MCF 10A (cell line): Measurements from ENCODE around the gene GRM8. TPM values are rescaled to one million over a fixed set of nuclear protein-coding genes. Genes with fewer than 3 reads are reported as not detected.

ENCODE experiments used
- BruUV-seq: library from RNA; stranded (reverse); fragments of 400-500 nt; replicated peaks from 2 replicates; lab custom pipeline; 2021; lab: Mats Ljungman, UMichigan
- CTCF ChIA-PET: fragments of 300-600 bp; sonication (Branson Sonifier 250); formaldehyde crosslinking; extraction: SDS; loops from one replicate; lab custom pipeline; 2021; ENCODE audit warnings: antibody characterized with exemption, inconsistent platforms; lab: Yijun Ruan, JAX
- POLR2A ChIA-PET: fragments of 300-600, 350-650 bp; sonication (Branson Sonifier 250); formaldehyde crosslinking; extraction: SDS; loops from one replicate; lab custom pipeline; 2020; ENCODE audit warnings: antibody characterized with exemption, inconsistent platforms; lab: Yijun Ruan, JAX
- DNase-seq: peaks from one replicate; pipeline ENCODE4 v3.0.0-alpha.2; 2018; ENCODE audit not compliant: unreplicated experiment
- H3K27ac Mint-ChIP-seq: one replicate; pipeline ENCODE4 v1.8.0; 2022; ENCODE audit warnings: mild to moderate bottlenecking, low read depth, mixed read lengths; ENCODE audit not compliant: unreplicated experiment
- H3K27me3 Mint-ChIP-seq: one replicate; pipeline ENCODE4 v1.8.0; 2022; ENCODE audit warnings: mixed read lengths; ENCODE audit not compliant: insufficient read depth, unreplicated experiment
- H3K36me3 Mint-ChIP-seq: one replicate; pipeline ENCODE4 v1.8.0; 2022; ENCODE audit warnings: mild to moderate bottlenecking, moderate library complexity, mixed read lengths; ENCODE audit not compliant: insufficient read depth, unreplicated experiment
- H3K4me1 Mint-ChIP-seq: one replicate; pipeline ENCODE4 v1.8.0; 2022; ENCODE audit warnings: mixed read lengths; ENCODE audit not compliant: insufficient read depth, unreplicated experiment
- H3K4me3 Mint-ChIP-seq: one replicate; pipeline ENCODE4 v1.8.0; 2022; ENCODE audit warnings: mild to moderate bottlenecking, moderate library complexity, mixed read lengths; ENCODE audit not compliant: unreplicated experiment
- H3K9me3 Mint-ChIP-seq: one replicate; pipeline ENCODE4 v1.8.0; 2022; ENCODE audit warnings: mixed read lengths; ENCODE audit not compliant: unreplicated experiment
- intact Hi-C: fragments of 100-400 bp; cut with micrococcal nuclease; formaldehyde crosslinking; loops from 2 replicates; pipeline ENCODE4 v1.14.1; 2022
- total RNA-seq: library from RNA; stranded (reverse); gene quantifications from 2 replicates; pipeline ENCODE4 v1.2.3, GENCODE V29; 2022
- TF ChIP-seq, protein P1 (sequence below): fragments of 200-600 bp; IDR thresholded peaks from one replicate; pipeline ENCODE4 v1.8.0; 2022; ENCODE audit warnings: antibody characterized with exemption, mild to moderate bottlenecking; ENCODE audit not compliant: unreplicated experiment

The GRM8 gene
- total RNA-seq, 1 experiment from 2014 or later: not detected

DNA sequence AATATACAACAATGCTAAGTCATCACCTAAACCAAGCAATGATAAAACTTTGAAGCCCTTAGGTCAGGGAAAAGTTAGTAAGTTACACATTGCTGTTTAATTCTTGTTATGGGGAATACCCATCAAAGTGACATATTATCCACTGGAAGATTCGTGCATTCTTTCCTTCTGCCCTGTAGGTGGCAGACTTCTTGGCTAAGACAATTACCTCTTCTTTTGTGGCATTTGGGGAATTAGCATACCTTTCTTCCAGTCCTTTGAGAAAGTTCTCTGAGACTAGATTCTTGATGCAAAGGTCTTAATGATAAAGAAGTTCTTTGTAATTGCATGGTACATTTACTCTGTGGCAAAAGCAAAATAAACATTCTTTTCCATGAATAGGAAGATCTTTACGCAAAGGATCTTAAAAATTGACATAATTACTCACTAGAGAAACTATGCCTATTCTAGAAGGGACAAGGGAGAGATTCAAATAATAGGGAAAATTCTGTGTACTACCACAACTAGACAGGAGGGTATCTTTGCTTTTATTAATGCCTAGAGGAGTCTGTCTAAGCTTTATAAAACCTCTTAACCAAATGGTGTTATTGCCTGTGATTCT, 395.9 kb downstream of the GRM8 start:
- H3K27me3 Mint-ChIP-seq: peaks cover 64% of the 10 kb centered on the region
- peak; percentile 31 for DNase-seq
- BruUV-seq: no TSS peak
- no peaks in the 10 kb centered on the region for H3K4me1 Mint-ChIP-seq
- no peak overlapping the region for H3K27ac Mint-ChIP-seq
- ChIA-PET POLR2A (no interaction called here), CTCF (interaction anchor here (0.7 to 1.5 kb wide), 5 partner anchors 9 to 321 kb away, joined by 3 to 5 read pairs (median 3); no protein-coding TSS in a partner anchor)
- H3K9me3 Mint-ChIP-seq: no peaks in the 10 kb centered on the region
- intact Hi-C loops: loop anchor here (5.0 kb wide), 1 partner anchor 656 kb away; no protein-coding TSS in a partner anchor
- H3K4me3 Mint-ChIP-seq: no peak overlapping the region
- H3K36me3 Mint-ChIP-seq: no peaks in the 10 kb centered on the region
- TF ChIP-seq, protein P1, sequence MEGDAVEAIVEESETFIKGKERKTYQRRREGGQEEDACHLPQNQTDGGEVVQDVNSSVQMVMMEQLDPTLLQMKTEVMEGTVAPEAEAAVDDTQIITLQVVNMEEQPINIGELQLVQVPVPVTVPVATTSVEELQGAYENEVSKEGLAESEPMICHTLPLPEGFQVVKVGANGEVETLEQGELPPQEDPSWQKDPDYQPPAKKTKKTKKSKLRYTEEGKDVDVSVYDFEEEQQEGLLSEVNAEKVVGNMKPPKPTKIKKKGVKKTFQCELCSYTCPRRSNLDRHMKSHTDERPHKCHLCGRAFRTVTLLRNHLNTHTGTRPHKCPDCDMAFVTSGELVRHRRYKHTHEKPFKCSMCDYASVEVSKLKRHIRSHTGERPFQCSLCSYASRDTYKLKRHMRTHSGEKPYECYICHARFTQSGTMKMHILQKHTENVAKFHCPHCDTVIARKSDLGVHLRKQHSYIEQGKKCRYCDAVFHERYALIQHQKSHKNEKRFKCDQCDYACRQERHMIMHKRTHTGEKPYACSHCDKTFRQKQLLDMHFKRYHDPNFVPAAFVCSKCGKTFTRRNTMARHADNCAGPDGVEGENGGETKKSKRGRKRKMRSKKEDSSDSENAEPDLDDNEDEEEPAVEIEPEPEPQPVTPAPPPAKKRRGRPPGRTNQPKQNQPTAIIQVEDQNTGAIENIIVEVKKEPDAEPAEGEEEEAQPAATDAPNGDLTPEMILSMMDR: peak; percentile 56

DNA sequence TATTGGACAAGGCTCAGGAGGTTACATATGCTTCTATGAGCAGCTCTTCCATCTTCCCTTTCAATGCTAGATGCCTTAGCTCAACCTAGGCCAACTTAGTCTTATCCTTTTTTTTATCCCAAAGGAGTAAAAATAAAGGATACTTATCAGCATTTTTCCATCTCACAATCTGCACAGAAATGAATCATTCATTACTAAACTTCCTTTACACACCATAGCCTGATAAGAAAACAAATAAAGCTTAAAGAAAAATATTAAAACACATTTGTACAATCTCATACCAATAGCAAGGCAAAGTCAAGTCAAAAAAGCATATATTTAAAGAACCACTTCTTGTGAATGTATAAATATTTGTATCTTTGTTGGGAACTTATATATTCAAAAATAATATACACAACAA, 407.4 kb downstream of the GRM8 start:
- Mint-ChIP-seq H3K4me3 (no peak overlapping the region), H3K27me3 (peaks cover 75% of the 10 kb centered on the region), H3K9me3 (no peaks in the 10 kb centered on the region), H3K36me3 (no peaks in the 10 kb centered on the region), H3K4me1 (no peaks in the 10 kb centered on the region), H3K27ac (no peak overlapping the region)
- no peak for DNase-seq
- ChIA-PET CTCF (no interaction called here), POLR2A (no interaction called here)
- intact Hi-C loops: no loop called here
- BruUV-seq: no TSS peak
- TF ChIP-seq, protein P1: no peak

GRCh38 chr7:126843883-126844282, 408.9 kb downstream of the GRM8 start:
- intact Hi-C loops: no loop called here
- BruUV-seq: no TSS peak
- ChIA-PET CTCF (no interaction called here), POLR2A (no interaction called here)
- TF ChIP-seq, protein P1: no peak
- Mint-ChIP-seq H3K36me3 (no peaks in the 10 kb centered on the region), H3K27me3 (peaks cover 61% of the 10 kb centered on the region), H3K4me1 (no peaks in the 10 kb centered on the region), H3K9me3 (no peaks in the 10 kb centered on the region), H3K27ac (no peak overlapping the region), H3K4me3 (no peak overlapping the region)
- DNase-seq: no peak

GRCh38 chr7:126843336-126843735, 409.4 kb downstream of the GRM8 start:
- no TSS peak for BruUV-seq
- ChIA-PET POLR2A (no interaction called here), CTCF (no interaction called here)
- TF ChIP-seq, protein P1: no peak
- no peaks in the 10 kb centered on the region for H3K9me3 Mint-ChIP-seq
- peaks cover 55% of the 10 kb centered on the region for H3K27me3 Mint-ChIP-seq
- intact Hi-C loops: no loop called here
- no peak for DNase-seq
- no peak overlapping the region for H3K4me3 Mint-ChIP-seq
- H3K36me3 Mint-ChIP-seq: no peaks in the 10 kb centered on the region
- H3K27ac Mint-ChIP-seq: no peak overlapping the region
- no peaks in the 10 kb centered on the region for H3K4me1 Mint-ChIP-seq
